Stimulated activated CD4-positive, alpha-beta T cell treated with anti-CD3 and anti-CD28 coated beads, Interleukin-2, amount 100 ng/mL, for 48 hours (primary cell): Measurements from ENCODE around the gene IL21R.
A peak's percentile ranks its signal among the peaks of the same experiment; 100 is the strongest.
"Not testable (repeated sequence)": the region's sequence is repeated elsewhere in the genome, so short reads cannot be mapped to it uniquely, and the experiment has no call there.

Source experiments
- DNase-seq, 2 donors: peaks; one replicate each; pipeline ENCODE4 v3.0.0-alpha.2; 2020

The IL21R gene

DNA sequence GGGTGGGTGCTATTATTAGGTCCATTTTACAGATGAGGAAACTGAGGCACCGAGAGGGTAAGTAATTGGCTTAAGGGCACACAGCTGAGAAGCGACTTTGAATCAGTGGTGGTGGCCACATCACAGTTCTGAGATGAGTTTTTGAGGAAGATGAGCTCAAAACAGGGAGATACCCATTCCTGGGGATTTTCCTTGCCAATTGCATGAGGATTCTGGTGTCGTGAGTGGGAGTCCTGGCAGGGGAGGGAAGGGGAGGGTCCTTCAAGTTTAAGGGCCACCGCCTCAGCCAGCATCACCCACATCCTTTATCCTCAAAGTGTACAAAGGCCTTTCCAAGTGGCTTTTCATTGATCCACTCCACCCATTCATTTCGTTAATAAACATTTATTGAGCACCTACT lies 45.3 kb downstream of the IL21R start:
- DNase-seq, result no peak

DNA sequence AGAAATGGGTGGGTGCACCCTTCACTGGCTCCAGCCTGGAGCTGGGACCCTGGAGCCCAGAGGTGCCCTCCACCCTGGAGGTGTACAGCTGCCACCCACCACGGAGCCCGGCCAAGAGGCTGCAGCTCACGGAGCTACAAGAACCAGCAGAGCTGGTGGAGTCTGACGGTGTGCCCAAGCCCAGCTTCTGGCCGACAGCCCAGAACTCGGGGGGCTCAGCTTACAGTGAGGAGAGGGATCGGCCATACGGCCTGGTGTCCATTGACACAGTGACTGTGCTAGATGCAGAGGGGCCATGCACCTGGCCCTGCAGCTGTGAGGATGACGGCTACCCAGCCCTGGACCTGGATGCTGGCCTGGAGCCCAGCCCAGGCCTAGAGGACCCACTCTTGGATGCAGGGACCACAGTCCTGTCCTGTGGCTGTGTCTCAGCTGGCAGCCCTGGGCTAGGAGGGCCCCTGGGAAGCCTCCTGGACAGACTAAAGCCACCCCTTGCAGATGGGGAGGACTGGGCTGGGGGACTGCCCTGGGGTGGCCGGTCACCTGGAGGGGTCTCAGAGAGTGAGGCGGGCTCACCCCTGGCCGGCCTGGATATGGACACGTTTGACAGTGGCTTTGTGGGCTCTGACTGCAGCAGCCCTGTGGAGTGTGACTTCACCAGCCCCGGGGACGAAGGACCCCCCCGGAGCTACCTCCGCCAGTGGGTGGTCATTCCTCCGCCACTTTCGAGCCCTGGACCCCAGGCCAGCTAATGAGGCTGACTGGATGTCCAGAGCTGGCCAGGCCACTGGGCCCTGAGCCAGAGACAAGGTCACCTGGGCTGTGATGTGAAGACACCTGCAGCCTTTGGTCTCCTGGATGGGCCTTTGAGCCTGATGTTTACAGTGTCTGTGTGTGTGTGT lies 46.8 kb downstream of the IL21R start:
- DNase-seq, result no peak

DNA sequence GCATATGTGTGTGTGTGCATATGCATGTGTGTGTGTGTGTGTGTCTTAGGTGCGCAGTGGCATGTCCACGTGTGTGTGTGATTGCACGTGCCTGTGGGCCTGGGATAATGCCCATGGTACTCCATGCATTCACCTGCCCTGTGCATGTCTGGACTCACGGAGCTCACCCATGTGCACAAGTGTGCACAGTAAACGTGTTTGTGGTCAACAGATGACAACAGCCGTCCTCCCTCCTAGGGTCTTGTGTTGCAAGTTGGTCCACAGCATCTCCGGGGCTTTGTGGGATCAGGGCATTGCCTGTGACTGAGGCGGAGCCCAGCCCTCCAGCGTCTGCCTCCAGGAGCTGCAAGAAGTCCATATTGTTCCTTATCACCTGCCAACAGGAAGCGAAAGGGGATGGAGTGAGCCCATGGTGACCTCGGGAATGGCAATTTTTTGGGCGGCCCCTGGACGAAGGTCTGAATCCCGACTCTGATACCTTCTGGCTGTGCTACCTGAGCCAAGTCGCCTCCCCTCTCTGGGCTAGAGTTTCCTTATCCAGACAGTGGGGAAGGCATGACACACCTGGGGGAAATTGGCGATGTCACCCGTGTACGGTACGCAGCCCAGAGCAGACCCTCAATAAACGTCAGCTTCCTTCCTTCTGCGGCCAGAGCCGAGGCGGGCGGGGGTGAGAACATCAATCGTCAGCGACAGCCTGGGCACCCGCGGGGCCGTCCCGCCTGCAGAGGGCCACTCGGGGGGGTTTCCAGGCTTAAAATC lies 47.6 kb downstream of the IL21R start:
- peak; percentile 52 to 53 for DNase-seq

DNA sequence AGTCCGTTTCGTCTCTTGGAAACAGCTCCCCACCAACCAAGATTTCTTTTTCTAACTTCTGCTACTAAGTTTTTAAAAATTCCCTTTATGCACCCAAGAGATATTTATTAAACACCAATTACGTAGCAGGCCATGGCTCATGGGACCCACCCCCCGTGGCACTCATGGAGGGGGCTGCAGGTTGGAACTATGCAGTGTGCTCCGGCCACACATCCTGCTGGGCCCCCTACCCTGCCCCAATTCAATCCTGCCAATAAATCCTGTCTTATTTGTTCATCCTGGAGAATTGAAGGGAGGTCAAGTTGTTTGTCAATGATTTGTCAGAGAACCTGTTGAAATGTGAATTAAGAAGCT lies 48.2 kb downstream of the IL21R start:
- no peak for DNase-seq

DNA sequence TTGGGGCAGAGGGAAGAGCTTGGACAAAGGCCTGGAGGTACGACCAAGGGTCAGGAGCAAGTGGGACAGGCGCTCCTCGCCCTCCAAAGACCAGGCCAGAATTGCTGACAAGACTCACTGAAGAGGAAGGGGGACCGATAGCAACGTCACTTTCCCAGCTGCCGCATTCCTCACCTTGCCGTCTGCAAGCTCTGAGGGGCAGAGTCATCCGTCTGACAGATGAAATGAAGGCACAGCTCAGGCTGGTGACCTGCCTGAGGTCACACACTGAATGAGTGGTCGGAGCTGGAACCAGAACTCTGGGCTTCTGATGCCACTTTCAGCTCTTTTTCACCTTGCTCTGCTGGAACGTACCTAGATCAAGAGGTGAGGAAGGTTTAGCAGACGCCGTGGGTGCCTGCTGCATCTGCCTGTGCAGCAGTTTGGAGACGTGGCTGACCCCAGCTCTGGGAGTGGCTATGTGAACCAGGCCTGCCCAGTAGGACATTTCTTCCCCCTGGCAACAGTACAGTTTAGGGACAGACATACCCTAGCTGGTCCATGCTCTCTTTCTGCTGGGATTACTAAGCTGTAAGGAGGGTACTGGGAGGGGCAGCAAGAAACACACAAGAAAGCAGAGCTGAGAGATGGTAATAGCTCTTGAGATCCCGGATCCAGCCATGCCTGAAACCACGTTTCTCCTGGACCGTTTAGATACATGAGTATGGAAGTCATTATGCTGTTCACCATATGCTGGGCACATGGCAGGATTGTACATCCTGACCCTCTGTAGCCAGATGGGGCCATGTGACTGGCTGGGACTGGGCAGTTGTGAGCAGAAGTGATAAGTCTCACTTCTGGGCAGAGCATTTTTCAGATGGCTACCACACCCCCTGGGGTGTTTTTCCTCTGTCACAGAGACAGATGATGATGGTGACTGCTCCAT lies 50.9 kb downstream of the IL21R start:
- no peak for DNase-seq

DNA sequence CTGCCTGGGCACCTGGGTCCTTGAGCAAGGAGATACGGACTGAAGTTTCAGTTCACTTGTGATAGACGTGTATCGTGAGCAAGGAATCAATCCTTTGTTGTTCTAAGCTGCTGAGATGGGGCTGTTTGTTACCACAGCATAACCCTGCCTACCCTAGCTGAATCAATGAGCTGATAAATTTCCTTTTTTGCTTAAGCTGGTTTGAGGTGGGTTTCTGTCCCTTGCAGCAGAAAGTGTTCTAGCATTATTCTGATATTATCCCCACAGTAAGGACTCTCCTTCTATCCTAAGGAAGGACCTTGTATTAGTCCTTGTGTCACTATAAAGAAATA lies 51.5 kb downstream of the IL21R start:
- no peak for DNase-seq

DNA sequence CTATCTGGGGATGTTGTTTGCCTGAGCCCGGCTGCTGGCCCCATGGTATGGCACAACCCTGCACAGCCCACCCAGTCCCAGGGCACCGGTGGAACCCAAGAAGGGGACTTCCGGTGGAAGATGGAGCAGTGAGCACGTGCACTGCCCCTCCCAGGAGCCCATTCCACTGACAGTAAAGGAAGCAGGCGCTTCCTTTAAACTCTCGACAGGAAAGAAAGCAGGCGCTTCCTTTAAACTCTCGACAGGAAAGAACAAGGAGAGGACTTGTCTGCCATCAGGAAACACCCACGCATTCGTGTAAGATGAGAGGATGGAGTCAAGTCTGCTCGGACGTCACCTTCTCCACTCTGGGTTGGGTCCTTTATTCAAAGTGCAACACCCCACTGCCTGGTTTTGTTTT lies 53.7 kb downstream of the IL21R start:
- no peak for DNase-seq

DNA sequence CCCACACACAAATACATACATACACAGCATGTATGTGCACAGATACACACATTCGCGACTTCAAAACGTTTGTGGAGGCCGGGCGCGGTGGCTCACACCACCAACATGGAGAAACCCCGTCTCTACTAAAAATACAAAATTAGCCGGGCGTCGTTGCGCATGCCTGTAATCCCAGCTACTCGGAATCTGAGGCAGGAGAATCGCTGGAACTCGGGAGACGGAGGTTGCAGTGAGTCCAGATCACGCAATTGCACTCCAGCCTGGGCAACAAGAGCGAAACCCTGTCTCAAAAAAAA lies 55.6 kb downstream of the IL21R start:
- not testable (repeated sequence) for DNase-seq

DNA sequence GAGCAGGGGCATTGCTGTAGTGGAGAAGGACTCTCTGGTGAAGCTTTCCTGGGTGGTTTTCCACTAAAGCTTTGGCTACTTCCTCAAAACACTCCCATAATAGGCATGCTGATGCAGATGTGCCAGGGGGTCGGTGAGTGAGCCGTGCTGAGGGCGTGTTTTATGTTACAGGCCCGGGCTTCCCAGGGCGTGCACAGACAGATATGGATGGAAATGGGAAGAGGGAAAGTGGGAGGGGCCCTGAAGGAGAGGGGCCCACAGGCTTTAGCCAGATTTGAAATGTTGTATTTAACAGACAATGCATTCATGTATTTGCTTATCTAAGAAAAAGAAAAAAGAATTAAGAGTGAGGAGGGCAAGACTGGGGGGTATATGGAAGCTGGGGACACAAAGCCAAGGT lies 56.3 kb downstream of the IL21R start:
- no peak for DNase-seq

DNA sequence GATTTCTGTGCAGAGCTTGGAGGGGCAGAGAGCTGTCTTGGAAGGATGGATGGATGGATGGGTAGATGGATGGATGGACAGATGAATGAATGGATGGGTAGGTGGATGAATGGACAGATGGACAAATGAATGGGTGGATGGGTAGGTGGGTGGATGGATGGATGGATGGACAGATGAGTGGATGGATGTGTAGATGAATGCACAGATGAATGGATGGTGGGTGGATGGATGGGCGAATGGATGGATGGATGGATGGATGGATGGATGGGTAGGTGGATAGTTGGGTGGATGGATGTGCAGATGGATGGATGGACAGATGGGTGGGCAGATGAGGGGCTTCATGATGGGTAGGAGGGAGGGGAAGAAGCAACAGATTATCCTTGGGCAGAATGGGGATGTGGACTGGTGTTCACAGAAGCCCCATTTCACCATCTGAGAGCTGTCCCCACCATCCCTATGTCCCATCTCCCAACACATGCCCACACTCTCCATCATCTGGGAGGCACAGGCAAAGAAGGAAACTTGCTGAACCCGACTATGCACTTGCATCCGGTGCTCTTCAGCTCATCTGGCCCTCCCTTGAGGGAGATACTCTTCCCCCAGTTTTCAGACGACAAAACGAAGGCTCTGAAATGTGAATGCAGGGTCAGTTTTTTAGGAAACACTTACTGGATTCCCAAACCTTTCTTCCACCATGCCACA lies 57.2 kb downstream of the IL21R start:
- no peak for DNase-seq

DNA sequence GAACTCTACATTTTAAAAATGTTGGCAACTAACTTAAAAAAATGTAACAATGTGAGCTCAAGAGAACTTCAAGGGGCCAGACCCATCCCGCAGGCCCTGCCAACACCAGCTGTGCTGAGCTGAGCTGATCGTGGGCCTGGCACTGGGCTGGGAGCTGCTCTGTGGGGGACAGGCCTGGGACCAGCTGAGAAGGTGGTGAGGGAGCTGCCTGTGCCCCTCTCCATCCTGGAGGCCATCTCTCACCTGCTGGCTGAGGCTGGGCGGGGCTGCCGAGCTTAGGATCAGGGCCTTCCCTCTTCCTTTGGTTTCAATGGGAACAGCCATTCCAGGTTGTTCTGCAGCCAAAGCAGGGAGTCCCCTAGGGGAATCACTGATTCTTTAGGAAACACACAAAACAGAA lies 58.2 kb downstream of the IL21R start:
- DNase-seq, result no peak

DNA sequence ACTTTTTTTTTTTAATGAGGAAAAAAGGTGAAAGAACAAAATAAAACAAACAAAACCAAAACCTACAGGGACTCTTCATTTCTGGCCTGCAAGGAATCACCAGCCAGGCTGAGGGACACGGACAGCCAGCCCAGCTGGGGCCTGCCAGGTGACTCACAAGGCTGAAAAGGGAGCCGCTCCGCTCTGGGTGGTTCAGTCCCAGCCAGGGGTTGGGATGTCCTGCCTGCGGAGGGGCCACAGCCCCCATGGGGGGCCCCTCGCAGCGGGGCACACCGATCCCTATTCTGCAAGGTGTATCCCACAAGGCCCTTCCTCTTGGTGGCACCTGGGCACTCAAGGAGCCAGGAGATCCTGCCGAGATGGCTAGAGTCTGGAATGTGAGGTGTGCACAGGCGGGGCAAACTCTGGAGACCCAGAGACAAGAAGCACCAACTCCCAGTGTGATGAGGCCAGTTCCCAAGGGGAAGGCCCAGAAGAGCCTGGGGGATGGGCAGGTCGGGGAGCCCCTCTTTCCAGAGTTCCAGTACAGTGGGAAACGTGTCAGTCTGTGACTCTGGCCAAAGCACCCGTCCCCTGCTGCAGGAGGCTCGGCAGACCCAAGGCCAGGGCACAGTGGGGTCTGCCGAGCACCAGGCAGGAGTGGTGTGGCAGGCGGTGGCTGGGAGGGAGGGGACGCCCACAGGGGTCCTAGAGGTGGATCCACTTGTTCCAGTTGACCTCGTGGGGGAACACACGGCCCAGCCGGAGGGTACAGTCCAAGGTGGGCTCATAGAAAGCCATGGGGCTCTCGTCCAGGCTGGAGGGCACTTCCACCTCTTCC lies 58.9 kb downstream of the IL21R start:
- no peak for DNase-seq

DNA sequence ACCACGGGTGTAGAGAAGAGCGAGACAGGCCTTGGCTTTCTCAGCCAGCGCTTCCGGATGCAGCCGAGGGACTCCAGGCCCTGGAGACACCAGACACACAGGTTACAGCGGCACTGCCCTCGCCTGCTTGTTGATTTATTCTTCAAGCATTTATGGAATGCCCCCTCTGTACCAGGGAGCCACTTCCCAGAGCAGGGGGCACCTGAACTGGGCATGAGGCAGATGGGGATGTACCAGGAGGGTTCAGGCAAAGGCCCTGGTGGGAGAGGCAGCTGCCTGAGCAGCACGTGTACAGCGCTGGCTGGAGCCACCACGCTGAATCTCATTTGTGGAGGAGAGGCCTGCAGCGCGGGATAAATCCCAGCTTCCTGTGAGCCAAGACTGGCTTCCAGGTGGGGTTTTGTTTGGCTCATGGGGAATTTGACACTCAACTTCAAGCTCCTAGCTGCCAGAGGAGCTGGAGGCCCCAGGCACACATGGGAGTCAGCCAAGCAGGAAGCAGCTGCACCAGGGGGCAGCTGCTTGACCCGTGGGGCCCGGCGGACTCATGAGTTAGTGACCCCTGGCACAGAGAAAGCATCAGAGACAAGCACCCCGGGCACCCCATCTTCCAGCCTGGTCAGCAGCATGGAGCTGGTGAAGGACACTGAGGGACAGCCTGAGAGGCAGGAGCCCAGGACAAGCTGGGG lies 59.7 kb downstream of the IL21R start:
- no peak for DNase-seq

DNA sequence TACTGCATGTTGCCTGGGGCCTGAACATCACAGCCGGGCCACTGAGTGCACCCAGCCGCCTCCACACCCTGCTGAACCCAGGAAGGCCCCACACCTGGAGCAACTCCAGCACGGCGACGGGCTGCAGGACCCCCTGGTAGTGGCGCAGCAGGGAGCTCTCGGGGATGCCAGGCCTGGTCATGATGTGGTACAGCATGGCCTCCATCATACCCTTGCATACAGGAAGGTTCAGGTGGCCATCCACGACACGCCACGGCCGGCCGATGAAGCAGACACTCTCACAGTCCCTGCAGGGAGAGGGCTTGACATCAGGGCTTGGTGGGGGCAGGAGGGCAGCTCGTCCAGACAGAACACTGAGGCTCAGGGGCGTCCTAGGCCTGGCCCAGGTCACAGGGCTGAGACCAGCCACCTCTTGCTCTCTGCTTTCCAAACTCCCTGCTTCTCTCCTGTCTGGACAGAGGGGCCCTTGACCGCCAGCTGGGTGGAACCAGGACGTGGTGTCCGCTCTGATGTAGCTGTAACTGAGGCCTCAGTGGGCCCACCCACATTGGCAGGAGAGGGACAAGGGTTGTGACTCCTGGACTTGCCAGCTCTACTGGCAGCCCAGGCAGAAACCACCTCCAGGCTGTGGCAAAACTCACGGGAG lies 60.3 kb downstream of the IL21R start:
- DNase-seq, result no peak

DNA sequence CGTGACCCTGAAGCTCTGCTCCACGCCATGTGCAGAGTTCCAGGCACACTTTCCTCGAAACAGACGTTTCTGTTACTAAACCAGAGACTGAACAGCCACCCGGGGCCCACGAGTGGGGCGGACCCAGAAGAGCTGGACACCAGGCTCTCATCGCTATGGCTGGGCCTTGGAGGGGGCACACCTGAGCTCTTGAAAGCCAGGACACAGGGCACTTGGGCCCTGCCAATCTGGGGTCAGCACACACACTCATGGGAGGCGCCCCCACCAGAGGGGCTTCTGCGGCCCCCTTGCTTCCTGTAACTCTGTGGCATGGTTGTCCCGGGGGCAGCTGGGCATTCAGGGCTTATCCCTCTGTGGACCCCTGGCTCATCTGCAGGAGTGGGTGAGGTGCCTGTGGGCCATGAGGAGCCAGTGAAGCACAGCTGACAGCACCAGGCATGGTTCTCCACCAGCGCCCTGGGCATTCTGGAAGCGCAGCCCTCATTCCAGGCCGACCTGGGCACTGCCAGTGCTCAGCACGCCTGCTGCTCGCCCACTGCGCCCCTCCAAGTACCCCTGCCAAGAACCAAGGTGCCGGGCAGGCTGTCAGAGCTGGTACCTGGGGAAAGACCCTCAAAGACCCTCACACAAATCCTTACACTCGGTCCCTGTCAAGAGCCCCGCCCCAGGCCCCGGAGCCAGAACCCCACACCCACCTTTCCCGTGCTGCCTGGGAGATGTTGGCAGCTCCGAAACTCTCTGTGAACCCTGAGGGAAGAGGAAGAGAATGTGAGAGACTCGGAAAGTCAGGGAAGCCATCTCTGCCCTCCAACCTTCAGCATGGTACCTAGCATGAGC lies 61.1 kb downstream of the IL21R start:
- DNase-seq, result no peak

DNA sequence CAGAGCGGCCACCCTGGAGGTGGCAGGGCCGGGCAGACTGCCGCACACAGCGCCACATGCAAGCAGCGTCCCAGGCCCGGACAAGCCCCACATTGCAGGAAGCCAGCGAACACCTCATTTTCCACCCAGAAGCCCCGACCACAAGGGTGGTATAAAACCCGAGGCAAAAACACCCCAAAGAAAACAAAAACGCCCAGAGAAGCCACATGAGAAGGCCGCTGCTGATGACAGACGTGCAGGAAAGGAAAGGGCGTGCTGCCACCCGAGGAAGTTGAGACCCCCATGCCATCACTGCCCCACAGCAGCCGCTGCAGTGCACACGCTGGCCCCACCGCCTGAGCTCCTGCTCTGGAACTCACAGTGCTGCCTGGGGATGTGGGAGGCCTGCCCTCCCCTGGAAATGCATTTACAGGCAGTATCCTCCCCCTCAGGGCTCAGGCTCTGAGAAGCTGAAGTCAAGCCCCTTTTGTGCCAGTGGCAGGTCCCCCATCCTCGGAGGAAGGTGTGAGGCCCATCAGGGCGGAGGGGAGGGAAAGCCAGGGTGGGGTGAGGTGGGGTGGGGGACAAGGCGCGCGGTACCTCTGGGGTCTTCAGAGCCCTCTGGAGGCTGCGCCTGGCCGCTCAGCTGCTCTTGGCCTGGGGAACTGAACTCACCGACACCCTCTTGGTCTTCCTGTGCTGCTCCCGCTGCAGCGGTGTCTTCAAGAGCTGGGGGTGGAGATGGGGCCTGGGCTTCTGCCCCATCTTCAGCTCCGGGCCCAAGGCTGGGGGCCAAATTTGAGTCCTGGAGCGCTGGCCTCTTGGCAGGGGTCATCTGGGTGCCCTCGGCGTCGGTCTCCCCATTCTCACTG lies 62.0 kb downstream of the IL21R start:
- no peak for DNase-seq

DNA sequence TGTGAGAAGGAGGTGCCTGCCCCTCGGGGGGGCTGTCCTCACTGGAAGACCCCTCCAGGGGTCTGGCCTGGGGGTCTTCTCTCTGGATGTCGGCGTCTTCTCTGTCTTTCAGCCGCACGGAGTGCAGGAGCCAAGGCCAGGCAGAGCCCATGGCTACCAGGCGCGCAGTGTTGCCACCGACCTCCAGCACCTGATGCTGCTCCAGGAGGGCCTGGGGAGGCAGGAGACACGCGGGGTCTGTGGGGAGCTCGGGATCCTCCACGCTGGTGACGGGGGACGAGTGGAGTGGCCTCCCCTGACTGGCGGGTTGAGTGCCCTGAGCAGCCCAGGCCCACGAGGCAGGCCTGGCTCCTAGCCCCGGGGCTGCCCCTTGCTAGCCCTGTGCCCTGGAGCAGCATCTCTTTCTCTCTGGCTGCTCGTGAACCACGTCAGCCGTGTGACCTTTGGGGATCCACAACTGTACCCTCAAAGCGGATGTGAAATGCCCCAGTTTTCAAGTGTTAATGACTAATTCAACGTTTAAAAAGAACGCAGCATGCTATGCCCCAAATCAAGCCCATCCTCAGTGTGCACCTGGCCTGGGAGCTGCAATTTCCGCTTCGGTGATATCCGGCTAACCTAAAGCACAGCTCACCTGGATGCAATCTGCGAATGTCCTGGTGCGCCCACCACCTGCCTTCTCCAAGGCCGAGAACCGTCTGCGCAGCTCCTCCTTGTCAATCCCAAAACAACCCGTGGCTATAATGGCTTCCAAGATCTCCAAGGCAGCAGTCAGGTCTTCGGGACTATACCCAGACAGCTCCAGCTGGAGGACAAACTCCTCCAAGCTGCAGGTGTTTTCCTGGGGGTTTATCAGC lies 62.9 kb downstream of the IL21R start:
- no peak for DNase-seq

DNA sequence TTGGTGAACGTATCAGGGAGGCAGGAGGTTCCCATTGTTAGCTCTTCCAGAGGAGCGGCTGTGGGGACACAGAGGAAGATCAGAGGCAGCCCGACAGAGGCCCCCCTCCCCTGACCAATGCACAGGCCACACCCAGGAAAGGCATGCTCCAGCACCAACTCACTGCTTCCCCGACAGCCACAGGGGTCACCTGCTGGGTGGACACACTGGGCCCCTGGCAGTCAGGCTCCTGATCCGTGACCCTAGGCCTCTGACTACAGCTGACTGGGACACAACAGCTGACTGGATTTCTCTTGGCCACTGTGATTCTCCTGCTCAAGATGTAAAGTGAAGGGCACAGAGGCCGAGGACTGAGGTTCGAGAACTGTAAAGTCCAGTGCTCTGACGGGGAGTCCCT lies 63.5 kb downstream of the IL21R start:
- DNase-seq, result no peak
